Activated effector memory CD4-positive, alpha-beta T cell treated with Interleukin-2 at 50 U/mL for 16 hours (primary cell): ENCODE results near the gene TERT.
"Not testable (repeated sequence)": the region's sequence is repeated elsewhere in the genome, so short reads cannot be mapped to it uniquely, and the experiment has no call there.

Experiments used
- DNase-seq: peaks from one replicate; pipeline ENCODE4 v3.0.0-alpha.2; 2020

TERT gene

DNA sequence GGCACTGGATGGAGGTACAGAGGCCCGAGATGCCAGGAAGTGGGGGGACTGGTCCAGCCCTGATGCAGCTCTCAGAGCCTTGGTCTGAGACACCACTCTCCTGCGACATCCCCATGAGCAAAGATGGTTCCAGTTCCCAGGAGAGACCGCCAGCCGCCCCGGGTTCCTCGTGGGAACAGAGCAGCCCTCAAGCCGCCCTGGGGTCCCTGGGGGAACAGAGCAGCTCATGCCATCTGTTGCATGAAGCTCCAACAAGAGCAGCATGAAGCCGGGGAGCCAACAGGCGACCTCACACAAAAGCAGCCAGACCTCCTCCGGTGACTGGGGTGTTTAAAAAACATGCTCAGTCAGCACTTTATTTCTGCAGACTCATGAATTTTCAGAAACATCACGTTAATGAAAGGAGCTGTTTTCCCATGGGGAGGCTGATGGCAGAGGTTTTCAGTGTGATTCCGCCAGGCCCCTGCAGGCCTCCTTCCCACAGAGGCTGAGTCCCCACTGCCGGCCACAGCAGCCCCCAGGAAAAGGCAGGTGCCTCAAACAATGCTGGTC, 63.4 kb downstream of the TERT start:
- no peak for DNase-seq

DNA sequence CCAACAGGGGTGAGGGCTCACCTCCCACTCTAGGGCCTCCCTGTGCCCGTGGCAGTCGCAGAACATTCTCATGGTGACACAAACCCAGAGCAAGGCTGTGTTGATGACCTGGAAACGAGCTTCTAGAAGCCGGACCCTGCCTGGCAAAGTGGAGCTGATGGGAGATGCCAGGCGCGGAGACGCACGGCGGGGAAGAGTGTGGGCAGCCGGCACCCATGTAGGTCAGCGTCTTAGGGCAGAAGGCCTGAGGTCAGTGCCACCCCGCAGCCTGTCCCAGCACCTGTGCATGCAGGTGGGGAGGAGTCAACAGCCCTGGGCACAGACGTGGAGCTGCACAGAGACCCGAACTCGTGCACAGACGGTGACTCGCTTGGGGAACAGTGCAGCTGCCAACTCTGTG, 64.3 kb downstream of the TERT start:
- no peak for DNase-seq

DNA sequence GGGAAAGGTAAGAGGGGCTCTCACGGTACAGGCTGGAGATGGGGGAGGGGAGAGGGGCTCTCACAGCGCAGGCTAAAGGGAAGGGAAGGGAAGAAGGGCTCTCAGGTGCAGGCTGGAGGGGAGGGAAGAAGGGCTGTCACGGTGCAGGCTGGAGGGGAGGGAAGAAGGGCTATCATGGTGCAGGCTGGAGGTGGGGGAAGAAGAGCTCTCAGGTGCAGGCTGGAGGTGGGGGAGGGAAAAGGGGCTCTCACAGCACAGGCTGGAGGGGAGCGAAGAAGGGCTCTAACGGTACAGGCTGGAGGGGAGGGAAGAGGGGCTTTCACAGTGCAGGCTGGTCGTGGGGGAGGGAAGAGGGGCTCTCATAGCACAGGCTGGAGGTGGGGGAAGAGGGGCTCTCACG, 65.0 kb downstream of the TERT start:
- no peak for DNase-seq

DNA sequence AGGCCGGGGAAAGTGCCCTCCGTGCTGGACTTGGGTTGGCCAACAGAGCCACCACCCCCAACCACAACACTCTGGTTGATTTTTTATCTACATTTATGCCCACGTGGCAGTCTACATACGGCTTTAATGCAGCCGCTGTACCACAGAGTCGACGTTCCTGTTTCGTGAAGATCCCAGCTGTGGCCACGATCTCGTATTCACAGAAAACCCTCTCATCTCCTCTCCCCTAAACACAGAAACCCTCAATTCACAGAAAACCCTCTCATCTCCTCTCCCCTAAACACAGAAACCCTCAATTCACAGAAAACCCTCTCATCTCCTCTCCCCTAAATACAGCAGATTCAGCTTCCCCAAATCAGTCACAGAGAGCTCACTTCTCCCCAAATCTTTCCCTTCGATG, 65.8 kb downstream of the TERT start:
- not testable (repeated sequence) for DNase-seq

DNA sequence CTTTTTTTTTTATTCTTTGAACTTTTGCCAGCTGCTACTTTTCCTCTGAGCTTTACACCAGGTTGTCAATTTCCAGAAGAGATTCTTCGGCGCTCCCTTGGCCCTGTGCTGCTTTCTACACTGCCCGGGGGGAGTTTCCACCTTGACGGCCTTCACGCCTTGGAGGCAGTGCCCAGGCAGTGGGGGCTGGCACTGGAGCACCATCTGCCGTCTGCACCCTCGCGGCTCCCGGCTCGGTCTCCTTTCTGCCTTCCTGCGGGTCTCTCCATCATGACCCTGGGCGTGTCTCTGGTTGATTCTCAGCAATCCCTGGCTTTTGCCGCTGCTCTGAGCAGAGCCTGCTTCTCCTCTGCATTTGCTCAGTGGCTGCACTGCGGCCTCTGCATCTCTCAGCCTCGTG, 66.7 kb downstream of the TERT start:
- DNase-seq = no peak

DNA sequence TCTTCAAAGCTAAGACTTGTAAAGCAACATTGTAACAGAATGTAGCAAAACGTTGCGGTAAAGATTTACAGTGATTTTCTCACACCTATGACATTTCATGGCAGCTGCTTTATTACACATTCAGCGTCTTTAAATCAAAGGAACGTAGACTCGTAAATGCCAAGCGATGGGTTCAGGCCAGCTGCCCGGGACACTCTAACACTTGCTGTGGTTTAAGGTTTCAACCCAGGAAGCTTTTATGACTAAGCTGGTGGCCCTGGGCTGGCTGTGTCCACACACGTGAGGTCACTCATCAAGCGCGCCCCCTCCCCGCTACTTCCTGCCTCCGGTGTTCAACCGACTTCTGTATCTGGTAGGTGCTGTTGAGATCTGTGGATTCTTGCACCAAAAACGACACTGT, 67.2 kb downstream of the TERT start:
- no peak for DNase-seq

DNA sequence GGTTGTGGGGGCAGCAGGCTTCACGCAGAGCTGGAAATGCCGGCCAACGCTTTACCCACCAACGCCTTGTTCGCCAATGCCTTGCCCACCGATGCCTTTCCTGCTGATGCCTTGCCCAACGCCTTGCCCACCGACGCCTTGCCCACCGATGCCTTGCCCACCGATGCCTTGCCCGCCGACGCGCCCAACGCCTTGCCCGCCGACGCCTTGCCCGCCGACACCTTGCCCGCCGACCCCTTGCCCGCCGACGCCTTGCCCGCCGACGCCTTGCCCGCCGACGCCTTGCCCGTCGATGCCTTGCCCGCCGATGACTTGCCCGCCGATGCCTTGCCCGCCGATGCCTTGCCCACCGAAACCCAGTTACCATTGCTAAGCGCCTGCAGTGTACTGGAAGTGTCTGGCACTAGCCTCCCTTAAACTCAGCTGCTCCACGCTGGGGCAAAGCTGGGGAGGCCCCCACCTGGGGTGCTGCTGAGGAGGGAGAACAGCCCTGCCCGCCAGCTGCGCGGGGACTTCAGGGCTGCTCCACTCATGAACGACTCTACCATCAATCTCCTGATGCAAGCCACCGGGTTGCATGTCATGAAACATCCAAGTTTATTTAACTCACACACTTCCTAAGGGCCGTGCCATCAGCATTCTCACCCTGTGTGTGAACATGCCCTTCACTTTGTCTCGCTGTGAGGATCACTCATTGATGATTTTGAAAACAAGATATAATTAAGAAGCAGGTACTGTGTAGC, 67.9 kb downstream of the TERT start:
- DNase-seq = no peak

DNA sequence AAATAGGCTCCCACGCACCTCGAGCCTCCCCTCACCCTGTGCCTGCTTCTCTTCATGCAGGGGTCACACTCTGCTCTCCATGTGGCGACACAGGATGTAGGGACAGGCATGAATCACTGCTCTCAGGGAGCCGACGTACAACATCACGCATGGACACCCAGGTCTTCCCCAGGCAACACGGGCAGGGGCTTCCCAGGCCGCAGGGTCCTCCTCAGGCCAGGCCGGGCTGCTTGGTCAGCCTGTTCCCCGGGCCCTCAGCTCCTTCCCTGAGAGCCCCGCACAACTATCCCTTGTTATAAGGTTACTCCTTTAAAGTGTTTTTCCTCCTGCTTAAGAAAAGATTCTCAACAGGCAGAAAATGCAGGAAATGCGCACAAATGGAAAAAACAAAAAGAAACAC, 68.6 kb downstream of the TERT start:
- no peak for DNase-seq

DNA sequence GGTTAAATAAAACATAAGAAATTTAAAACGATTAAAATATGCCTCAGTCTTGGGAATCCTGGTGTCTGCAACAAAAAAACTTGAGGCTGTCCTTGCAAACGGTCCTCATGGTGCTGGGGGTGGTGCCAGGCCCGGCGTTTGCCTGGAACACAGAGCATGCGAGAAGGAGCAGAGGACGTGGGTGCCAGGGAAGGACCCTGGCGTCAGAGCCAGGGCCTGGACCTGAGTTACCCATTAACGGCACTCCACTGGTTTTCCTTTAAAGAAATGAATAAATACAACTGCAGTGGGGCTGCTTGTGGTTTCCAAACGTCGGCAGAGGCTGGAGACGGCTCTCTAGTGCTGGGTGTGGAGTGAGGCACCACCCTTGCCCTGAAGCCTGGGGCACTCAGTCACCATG, 69.8 kb downstream of the TERT start, which contains the start of gene SLC6A18:
Gene SLC6A18, plus strand, starts transcription at position 301 of the 400 bp plus-strand sequence. Its CDS starts 97 bp downstream, at position 398.
- DNase-seq = no peak

DNA sequence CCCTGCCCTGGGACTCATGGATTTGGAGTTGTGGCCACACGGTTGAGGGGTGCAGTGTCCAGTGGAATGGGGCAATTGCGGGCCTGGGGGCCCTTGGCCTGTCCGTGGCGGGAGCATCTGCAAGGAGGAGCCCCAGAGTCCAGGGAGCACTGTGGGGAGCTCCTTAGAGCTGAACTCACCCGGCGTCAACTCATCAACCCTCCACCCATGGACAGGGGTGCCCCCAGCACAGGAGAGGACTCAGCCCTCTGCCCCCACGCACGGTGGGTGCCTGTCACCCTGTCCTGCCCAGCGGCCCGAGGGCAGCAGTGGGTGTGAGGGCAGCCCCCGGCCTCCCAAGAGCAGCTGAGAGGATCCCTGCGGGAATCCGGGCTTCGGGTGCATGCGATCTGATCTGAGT, 70.2 kb downstream of the TERT start:
- DNase-seq = no peak

DNA sequence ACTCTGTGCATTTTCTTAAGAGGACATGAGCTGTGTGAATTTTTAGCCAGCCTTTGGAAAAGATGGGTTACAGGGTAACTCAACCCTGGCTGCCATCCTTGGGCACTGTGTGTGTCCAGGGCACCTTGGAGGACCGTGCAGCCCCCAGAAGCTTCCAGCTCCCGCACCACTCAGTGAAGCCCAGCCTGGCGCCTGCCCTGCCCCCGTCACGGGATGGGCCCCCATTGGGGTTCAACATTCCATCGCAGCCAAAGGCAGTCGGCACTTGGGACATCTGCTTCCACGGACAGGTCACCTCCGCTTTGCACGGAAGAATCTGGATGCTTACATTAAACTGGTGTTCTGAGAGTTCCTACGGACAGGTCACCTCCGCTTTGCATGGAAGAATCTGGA, 71.6 kb downstream of the TERT start:
- DNase-seq = no peak

DNA sequence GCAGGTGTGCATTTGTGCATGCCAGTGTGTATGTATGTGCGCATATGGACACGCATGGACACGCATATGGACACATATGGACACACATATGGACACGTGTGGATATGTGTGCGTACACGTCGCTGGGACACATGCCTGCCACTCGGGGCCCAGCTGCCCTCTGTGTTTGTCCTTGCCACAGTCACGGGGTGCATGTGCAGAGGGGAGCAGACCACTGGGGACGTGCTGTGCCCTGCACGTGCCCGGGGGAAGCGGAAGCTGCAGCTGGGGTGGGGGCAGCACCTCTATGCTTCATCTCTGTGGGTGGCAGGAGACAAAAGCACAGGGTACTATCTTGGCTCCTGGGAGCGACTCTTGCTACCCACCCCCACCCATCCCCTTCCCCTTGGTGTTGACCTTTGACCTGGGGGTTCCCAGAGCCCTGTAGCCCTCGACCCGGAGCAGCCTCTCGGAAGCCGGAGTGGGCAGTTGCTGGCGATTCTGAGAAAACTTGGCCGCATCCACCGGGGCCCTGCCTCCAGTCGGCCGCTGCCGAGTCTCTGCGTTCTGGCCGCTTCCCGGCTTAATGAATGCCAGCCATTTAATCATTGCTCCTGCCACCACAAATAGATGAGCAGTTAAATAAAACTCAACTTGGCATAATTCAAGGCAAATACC, 72.1 kb downstream of the TERT start:
- DNase-seq = no peak

DNA sequence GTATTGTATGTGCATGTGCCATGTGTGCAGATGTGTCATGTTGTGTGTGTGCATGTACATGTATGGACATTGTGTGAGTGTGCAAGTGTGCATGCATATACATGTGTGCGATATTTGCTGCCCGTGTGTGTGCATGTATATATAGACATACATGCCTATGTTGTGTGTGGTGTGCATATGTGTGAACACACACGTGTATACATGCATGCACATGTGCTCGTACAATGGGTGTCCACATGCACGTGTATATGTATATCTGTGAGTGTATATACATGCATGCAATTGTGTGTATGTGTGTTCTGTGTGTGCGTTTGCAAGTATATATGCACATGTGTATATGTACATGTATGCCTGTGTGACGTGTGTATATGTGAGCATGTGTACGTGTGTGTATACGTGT, 72.7 kb downstream of the TERT start:
- no peak for DNase-seq

DNA sequence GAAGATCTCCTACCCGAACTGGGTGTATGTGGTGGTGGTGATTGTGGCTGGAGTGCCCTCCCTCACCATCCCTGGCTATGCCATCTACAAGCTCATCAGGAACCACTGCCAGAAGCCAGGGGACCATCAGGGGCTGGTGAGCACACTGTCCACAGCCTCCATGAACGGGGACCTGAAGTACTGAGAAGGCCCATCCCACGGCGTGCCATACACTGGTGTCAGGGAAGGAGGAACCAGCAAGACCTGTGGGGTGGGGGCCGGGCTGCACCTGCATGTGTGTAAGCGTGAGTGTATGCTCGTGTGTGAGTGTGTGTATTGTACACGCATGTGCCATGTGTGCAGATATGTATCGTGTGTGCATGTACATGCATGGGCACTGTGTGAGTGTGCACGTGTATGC, 73.1 kb downstream of the TERT start:
- no peak for DNase-seq

DNA sequence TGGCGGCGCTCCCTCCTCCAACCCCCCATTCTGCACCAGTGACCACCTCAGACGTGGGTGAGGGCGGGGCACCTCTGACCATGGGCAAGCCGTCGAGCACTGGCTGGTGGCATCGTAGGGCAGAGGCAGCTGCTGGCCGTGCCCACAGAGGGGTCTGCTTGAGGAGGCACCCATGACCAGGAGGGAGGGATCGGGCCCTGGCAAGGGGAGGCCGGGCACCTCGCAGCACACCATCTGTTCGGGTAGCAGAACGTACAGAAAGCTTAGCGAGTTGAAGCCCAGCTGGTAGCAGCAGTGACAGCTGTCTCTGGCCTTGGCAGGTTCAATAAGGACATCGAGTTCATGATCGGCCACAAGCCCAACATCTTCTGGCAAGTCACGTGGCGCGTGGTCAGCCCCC, 74.0 kb downstream of the TERT start:
- DNase-seq = no peak

DNA sequence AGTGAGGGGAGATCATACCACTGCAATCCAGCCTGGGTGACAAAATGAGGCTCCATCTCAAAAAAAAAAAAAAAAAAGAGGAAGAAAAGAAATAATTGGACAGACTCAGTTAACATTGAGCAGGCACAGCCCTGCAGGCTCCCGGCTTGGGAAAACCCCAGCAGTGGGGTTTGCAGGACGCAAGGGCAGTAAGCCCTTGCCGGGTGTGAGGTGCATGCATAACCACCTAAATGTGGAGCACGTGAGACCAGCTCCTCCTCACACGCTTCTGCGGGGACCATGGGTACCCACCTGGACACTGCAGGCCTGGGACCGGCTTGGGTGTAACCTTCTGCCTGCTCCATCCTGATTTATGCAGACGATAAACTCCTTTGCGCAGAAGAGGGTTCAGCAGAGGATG, 74.5 kb downstream of the TERT start:
- DNase-seq = no peak

DNA sequence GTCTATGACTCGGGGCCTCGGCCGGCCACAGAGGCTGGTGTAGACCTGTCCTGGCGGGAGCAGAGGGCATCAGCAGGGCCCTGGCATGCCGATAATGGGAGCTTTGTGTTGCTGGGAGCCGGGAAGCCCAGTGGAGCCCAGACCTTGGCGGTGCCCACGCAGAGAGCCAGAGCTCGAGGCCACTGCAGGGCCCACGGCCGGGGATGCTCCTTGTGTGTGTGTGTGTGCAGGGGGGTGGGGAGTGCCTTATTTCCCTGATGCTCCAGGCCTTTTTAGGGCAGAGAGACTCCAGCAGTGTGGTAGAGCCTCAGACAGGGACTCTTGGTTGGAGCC, 75.1 kb downstream of the TERT start:
- DNase-seq = no peak

DNA sequence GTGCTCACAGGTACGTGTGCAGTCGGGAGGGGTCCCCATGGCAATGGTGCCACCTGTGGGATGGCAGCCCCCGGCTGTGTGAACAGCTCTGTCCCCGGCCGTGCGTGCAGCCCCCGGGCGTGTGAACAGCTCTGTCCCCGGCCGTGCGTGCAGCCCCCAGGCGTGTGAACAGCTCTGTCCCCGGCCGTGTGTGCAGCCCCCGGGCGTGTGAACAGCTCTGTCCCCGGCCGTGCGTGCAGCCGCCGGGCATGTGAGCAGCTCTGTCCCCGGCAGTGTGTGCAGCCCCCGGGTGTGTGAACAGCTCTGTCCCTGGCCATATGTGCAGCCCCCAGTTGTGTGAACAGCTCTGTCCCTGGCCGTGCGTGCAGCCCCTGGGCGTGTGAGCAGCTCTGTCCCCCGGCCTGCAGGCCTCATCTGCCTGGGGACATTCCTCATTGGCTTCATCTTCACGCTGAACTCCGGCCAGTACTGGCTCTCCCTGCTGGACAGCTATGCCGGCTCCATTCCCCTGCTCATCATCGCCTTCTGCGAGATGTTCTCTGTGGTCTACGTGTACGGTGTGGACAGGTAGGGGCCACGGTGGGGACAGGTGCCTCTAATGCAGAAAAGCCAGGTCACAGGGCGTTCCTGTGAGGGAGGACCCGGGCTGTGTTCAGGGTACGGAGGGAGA, 75.6 kb downstream of the TERT start:
- no peak for DNase-seq

DNA sequence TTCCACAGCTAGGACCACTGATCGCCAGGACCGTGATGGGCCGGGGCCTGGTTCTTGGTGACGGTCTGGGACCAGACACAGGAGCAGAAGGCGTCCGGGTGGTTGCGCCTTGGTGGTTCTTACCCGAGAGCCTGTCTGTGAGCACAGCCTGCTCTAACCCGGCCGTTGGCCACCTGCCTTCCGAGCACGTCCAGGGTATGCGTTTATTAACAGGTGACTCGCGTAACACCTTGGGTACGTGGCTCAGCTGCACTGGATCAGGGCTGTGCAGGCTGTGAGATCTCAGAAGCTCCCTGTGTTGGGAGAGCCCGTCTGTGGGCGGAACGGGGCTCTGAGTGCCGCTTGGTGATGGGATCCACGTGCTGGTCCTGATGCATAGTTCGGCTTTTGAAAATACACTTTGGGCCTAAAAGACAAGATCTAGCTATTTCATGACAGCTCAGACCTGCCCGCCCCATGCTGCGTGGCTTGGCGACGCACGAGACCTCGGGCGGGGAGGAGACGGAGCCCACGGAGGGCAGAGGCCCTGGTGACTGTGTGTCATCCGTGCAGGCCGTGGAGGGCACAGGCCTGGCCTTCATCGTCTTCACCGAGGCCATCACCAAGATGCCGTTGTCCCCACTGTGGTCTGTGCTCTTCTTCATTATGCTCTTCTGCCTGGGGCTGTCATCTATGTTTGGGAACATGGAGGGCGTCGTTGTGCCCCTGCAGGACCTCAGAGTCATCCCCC, 76.4 kb downstream of the TERT start:
- DNase-seq = no peak

DNA sequence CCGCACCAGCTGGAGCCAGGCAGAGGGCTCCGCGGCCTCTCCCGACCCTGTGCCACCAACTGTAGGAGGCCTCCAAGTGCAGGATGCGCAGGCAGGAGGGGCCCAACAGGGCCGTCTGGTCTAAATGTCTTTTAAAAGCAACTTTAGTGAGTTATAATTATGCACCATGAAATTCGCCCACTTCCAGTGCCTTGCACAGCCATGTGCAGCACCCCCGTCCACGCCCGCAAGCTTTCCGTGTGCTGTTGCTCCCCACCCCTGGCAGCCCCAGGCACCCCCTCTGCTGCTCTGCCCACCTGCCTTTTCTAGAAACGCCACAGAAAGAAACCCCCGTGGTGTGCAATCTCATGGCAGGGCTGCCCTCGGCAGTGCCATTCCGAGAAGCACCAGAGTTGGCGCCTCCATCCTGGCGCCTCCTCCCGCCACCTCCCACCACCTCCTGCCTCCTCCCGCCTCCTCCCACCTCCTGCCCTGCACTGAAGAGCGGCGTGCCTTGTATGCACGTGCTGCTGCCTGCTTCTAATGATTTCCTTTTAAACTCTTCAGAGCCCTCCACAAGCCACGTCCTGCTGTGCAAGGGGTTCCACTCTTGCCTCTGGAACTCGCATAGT, 77.2 kb downstream of the TERT start:
- no peak for DNase-seq

DNA sequence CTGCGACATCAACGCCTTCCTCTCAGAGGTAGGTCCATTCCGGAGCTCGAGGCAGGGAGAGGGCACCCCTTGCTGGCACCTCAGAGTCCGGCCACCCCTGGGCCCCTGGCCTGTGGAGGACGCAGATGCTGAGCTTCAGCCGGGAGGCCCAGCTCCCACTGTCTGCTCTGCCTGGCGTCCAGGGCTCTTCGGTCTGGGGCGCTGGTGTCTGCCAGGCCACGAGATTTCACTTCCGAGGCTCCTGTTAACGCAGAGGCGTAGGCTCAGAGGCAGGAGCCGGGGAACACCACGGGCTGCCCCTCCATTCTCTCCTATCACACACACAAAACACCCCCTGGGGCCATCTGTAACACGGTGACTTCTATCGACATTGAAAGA, 78.0 kb downstream of the TERT start:
- no peak for DNase-seq

DNA sequence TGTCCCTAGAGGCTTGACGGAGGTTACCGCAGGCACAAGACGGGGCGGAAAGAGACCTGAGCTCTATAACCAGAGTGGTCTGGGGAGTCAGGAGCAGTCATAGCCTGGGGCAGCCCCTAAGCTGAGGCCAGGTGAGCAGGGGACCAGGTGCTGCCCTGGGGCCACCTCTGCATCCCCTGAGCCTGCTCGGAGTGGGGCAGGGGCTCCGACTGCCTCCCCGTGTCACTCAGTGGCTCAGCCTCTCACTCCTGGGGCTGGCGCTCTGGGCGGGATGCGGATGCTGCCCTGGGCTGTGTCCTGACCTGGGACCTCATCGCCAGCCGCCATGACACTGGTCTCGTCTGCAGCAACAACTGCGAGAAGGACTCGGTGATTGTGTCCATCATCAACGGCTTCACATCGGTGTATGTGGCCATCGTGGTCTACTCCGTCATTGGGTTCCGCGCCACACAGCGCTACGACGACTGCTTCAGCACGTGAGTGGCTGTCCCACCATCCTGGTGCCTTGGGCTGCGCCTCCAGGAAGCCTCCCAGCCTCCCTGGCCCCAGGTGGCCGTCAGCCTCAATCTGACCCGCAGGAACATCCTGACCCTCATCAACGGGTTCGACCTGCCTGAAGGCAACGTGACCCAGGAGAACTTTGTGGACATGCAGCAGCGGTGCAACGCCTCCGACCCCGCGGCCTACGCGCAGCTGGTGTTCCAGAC, 78.5 kb downstream of the TERT start:
- DNase-seq = no peak
